Testis (tissue), 5 donors: ENCODE data around the gene ZNF438. TPM values are rescaled to one million over a fixed set of nuclear protein-coding genes. Genes with fewer than 3 reads are reported as not detected.

Source experiments
- DNase-seq: peaks from one replicate; pipeline ENCODE4 v3.0.0-alpha.2; 2019
- H3K27ac ChIP-seq, 2 donors: fragments of 200-600 bp; sonication (generic); one replicate each; pipeline ENCODE4 v1.5.1; 2019
- H3K27me3 ChIP-seq: fragments of 200-600 bp; sonication (generic); one replicate; pipeline ENCODE4 v1.5.1; 2019
- H3K36me3 ChIP-seq: fragments of 200-600 bp; sonication (generic); one replicate; pipeline ENCODE4 v1.5.1; 2017; ENCODE audit warnings: low read depth; ENCODE audit errors: missing control alignments
- H3K4me1 ChIP-seq: fragments of 200-600 bp; sonication (generic); one replicate; pipeline ENCODE4 v1.5.1; 2019
- H3K4me3 ChIP-seq, 2 donors: fragments of 200-600 bp; sonication (generic); one replicate each; pipeline ENCODE4 v1.5.1; 2017 to 2019
- H3K9me3 ChIP-seq: fragments of 200-600 bp; sonication (generic); one replicate; pipeline ENCODE4 v1.5.1; 2017
- CTCF ChIP-seq, 3 experiments: fragments of 450-650 bp in 2 of 3; fragments of 200-600 bp in 1 of 3; sonication (generic) in 1 of 3; IDR thresholded peaks; one replicate each; pipeline ENCODE4 v1.5.1; 2016 to 2019; ENCODE audit warnings: antibody characterized with exemption in 3 of 3, mild to moderate bottlenecking in 2 of 3, moderate library complexity in 1 of 3
- POLR2A ChIP-seq: fragments of 450-650 bp; IDR thresholded peaks from one replicate; pipeline ENCODE4 v1.6.1; 2017; ENCODE audit warnings: antibody characterized with exemption, mild to moderate bottlenecking, moderate library complexity
- WGBS, 2 donors: methylation state at CpG; one replicate each; pipeline ENCODE4 v1.1.5; 2018; 5-methylcytosine and 5-hydroxymethylcytosine counted together
- intact Hi-C: fragments of 100-400 bp; cut with DNase I; formaldehyde crosslinking; loops from one replicate; pipeline ENCODE4 v1.15.1; 2023; ENCODE audit warnings: low total_unique reads
- long read RNA-seq, 2 donors: transcript quantifications; one replicate each; lab custom pipeline, GENCODE V29; 2026
- polyA plus RNA-seq: library from polyadenylated mRNA; stranded (reverse); fragments of 350-450 nt; fragmentation: Illumina TruSeq; extraction: RNeasy Lipid Tissue Mini Kit (QIAGEN cat#74804); gene quantifications from one replicate; pipeline ENCODE4 v1.2.3, GENCODE V29; 2014; ENCODE audit warnings: low read depth, low replicate concordance; ENCODE audit not compliant: insufficient read depth
- total RNA-seq, 2 donors: library from RNA; depleted of rRNA; stranded (reverse); fragments of >200 nt; gene quantifications; one replicate each; pipeline ENCODE4 v1.2.3, GENCODE V29; 2016

ZNF438 gene
- total RNA-seq (10 to 100 TPM; 15.3 to 17.8 TPM), polyA plus RNA-seq (16.2 TPM)
- long read RNA-seq, donor 1: 0 reads
- long read RNA-seq, donor 2: 0 reads

- intact Hi-C loops: loop anchor here (10.0 kb wide), 1 partner anchor 247 kb away; no protein-coding TSS in a partner anchor
- no peaks in the 10 kb centered on the region for H3K36me3 ChIP-seq
- 0 to 8% methylated on average over 8 to 66 of the region's 66 CpGs for WGBS, 2 donors
- H3K4me3 ChIP-seq: peak within 1 kb of the TSS; percentile 77 to 82
- DNase-seq: peak; percentile 95
- H3K27ac ChIP-seq: peak within 1 kb of the TSS; percentile 94 to 100
- H3K9me3 ChIP-seq: no peaks in the 10 kb centered on the region
- H3K4me1 ChIP-seq: peaks cover 17% of the 10 kb centered on the region
- no peaks in the 10 kb centered on the region for H3K27me3 ChIP-seq
- TF ChIP-seq POLR2A (no peak), CTCF (IDR thresholded peaks at IDR 0.05) (peak; percentile 36 to 63 (median 61))
These were observed at the start of gene ZNF438 for GRCh38 chr10:31031558-31032257. TSS of gene ZNF438 (minus strand) at chr10:31031865. CDS start at chr10:30877034, 154,831 bp downstream.

- intact Hi-C loops: no loop called here
- Histone ChIP-seq H3K9me3 (no peaks in the 10 kb centered on the region), H3K27ac (no peak overlapping the region), H3K27me3 (no peaks in the 10 kb centered on the region), H3K4me3 (no peak overlapping the region), H3K4me1 (peaks cover 6% of the 10 kb centered on the region), H3K36me3 (no peaks in the 10 kb centered on the region)
- no peak for DNase-seq
- WGBS, 2 donors: 89 to 91% methylated on average over 6 of the region's 6 CpGs
- TF ChIP-seq POLR2A (no peak), CTCF (IDR thresholded peaks at IDR 0.05) (no peak)
These were observed 44.9 kb upstream of the ZNF438 start for GRCh38 chr10:31076610-31076988.

- no peaks in the 10 kb centered on the region for H3K9me3 ChIP-seq
- no peaks in the 10 kb centered on the region for H3K36me3 ChIP-seq
- no peaks in the 10 kb centered on the region for H3K27me3 ChIP-seq
- peaks cover 12% of the 10 kb centered on the region for H3K4me1 ChIP-seq
- WGBS, 2 donors: 86 to 87% methylated on average over 3 of the region's 3 CpGs
- intact Hi-C loops: no loop called here
- no peak overlapping the region for H3K4me3 ChIP-seq
- TF ChIP-seq POLR2A (no peak), CTCF (IDR thresholded peaks at IDR 0.05) (no peak)
- no peak overlapping the region for H3K27ac ChIP-seq
- DNase-seq: no peak
These were observed 44.4 kb upstream of the ZNF438 start for GRCh38 chr10:31075881-31076609.

GRCh38 chr10:31075434-31075833 is 43.8 kb upstream of the ZNF438 start:
- no peak for DNase-seq
- no peaks in the 10 kb centered on the region for H3K27me3 ChIP-seq
- H3K27ac ChIP-seq: no peak overlapping the region
- intact Hi-C loops: no loop called here
- H3K4me3 ChIP-seq: no peak overlapping the region
- H3K9me3 ChIP-seq: no peaks in the 10 kb centered on the region
- no peaks in the 10 kb centered on the region for H3K36me3 ChIP-seq
- H3K4me1 ChIP-seq: peaks cover 12% of the 10 kb centered on the region
- 53 to 73% methylated on average over 4 of the region's 4 CpGs for WGBS, 2 donors
- TF ChIP-seq CTCF (IDR thresholded peaks at IDR 0.05) (no peak), POLR2A (no peak)
